HCT116 (cell line): ENCODE data around the gene SGMS1. TPM values are rescaled to one million over a fixed set of nuclear protein-coding genes. Genes with fewer than 3 reads are reported as not detected.

Source experiments
- ATAC-seq: fragments of 200-7000 bp; cut with Tn5 transposase; 2 replicates; pipeline ENCODE4 v1.9.1; 2020; ENCODE audit warnings: mild to moderate bottlenecking, moderate library complexity
- BruUV-seq: library from RNA; stranded (reverse); fragments of 400-500 nt; replicated peaks from 2 replicates; lab custom pipeline; 2021; lab: Mats Ljungman, UMichigan
- CTCF ChIA-PET: fragments of 300-600 bp; sonication (Branson Sonifier 250); formaldehyde crosslinking; loops from one replicate; lab custom pipeline; 2021; ENCODE audit warnings: antibody characterized with exemption; lab: Charles Lee
- POLR2A ChIA-PET: fragments of 300-600, 350-600 bp; sonication (Branson Sonifier 250); formaldehyde crosslinking; loops from one replicate; lab custom pipeline; 2021; ENCODE audit warnings: antibody characterized with exemption; lab: Charles Lee
- RAD21 ChIA-PET, 2 experiments: fragments of 300-600 bp; sonication (Branson Sonifier 250); formaldehyde crosslinking; loops; one replicate each; lab custom pipeline; 2023; ENCODE audit warnings: low total read pairs in 2 of 2; ENCODE audit not compliant: uncharacterized antibody in 2 of 2, unreplicated experiment in 2 of 2, low non-redundant PET in 1 of 2; lab: Charles Lee
- DNase-seq: peaks from one replicate; pipeline ENCODE4 v3.0.0-alpha.2; 2010; ENCODE audit warnings: low read depth, low spot score
- H2AFZ ChIP-seq: fragments of 200-600 bp; shearing (Covaris generic), sonication (generic); 2 replicates; pipeline ENCODE4 v1.6.1; 2017; ENCODE audit warnings: low read depth, mixed run types, mixed read lengths, antibody characterized with exemption, low read length; ENCODE audit not compliant: poor library complexity, severe bottlenecking
- H3K27ac ChIP-seq: 2 replicates; pipeline ENCODE4 v1.5.1; 2012; ENCODE audit warnings: low read depth, low read length
- H3K27me3 ChIP-seq: fragments of 200-600 bp; sonication (generic); 2 replicates; pipeline ENCODE4 v1.6.1; 2016; ENCODE audit warnings: mixed run types, low read length, mixed read lengths; ENCODE audit not compliant: insufficient read depth
- H3K36me3 ChIP-seq, 2 experiments: fragments of 200-500 bp in 1 of 2; fragments of 200-600 bp in 1 of 2; sonication (Bioruptor generic) in 1 of 2; sonication (generic) in 1 of 2; 2 replicates each; pipeline versions ENCODE4 v1.5.1 to v1.6.1; 2014 to 2016; ENCODE audit warnings: low read length in 2 of 2, inconsistent platforms in 1 of 2, mixed read lengths in 1 of 2, mixed run types in 1 of 2; ENCODE audit not compliant: insufficient read depth in 2 of 2, control insufficient read depth in 1 of 2
- H3K4me1 ChIP-seq, 2 experiments: fragments of 200-600 bp in 1 of 2; sonication (generic) in 1 of 2; 2 replicates each; pipeline versions ENCODE4 v1.5.1 to v1.6.1; 2012 to 2017; ENCODE audit warnings: low read length in 2 of 2, inconsistent platforms in 1 of 2, mild to moderate bottlenecking in 1 of 2, mixed read lengths in 1 of 2, mixed run types in 1 of 2, moderate library complexity in 1 of 2; ENCODE audit not compliant: insufficient read depth in 2 of 2, control insufficient read depth in 1 of 2
- H3K4me2 ChIP-seq: fragments of 200-600 bp; sonication (generic); 2 replicates; pipeline ENCODE4 v1.6.1; 2017; ENCODE audit warnings: mixed run types, low read length, mixed read lengths
- H3K4me3 ChIP-seq, 2 experiments: fragments of 200-600 bp in 1 of 2; sonication (generic) in 1 of 2; replicated peaks in 1 of 2; 2 replicates each; pipeline ENCODE4 v1.5.1; 2011 to 2016; ENCODE audit warnings: low read length in 2 of 2, control low read depth in 1 of 2, low read depth in 1 of 2, mild to moderate bottlenecking in 1 of 2, mixed read lengths in 1 of 2, mixed run types in 1 of 2
- H3K79me2 ChIP-seq: fragments of 200-600 bp; sonication (generic); 2 replicates; pipeline ENCODE4 v1.6.1; 2017; ENCODE audit warnings: mild to moderate bottlenecking, mixed run types, low read length, moderate library complexity, mixed read lengths; ENCODE audit not compliant: insufficient read depth
- H3K9ac ChIP-seq: fragments of 200-600 bp; sonication (generic); 2 replicates; pipeline ENCODE4 v1.6.1; 2016; ENCODE audit warnings: low read length, mixed read lengths
- H3K9me2 ChIP-seq: fragments of 200-600 bp; sonication (generic), shearing (Covaris generic); 2 replicates; pipeline ENCODE4 v1.6.1; 2017; ENCODE audit warnings: mixed run types, mild to moderate bottlenecking, moderate library complexity; ENCODE audit not compliant: insufficient read depth
- H3K9me3 ChIP-seq, 2 experiments: fragments of 200-500 bp in 1 of 2; fragments of 200-600 bp in 1 of 2; sonication (Bioruptor generic) in 1 of 2; sonication (generic) in 1 of 2; 2 replicates each; pipeline ENCODE4 v1.6.1; 2014 to 2017; ENCODE audit warnings: low read length in 2 of 2, mixed read lengths in 2 of 2, inconsistent platforms in 1 of 2, low read depth in 1 of 2, mild to moderate bottlenecking in 1 of 2, mixed run types in 1 of 2, moderate library complexity in 1 of 2; ENCODE audit not compliant: control insufficient read depth in 1 of 2, insufficient read depth in 1 of 2
- H4K20me1 ChIP-seq: fragments of 200-600 bp; sonication (generic), shearing (Covaris generic); 2 replicates; pipeline ENCODE4 v1.6.1; 2017; ENCODE audit warnings: mixed run types, mild to moderate bottlenecking, moderate library complexity; ENCODE audit not compliant: insufficient read depth
- CBX3 ChIP-seq: IDR thresholded peaks from 2 replicates; pipeline ENCODE4 v1.6.1; 2012; ENCODE audit warnings: low read depth
- CEBPB ChIP-seq: IDR thresholded peaks from 2 replicates; pipeline ENCODE4 v1.6.1; 2012; ENCODE audit warnings: low read depth
- ELF1 ChIP-seq: IDR thresholded peaks from 2 replicates; pipeline ENCODE4 v1.6.1; 2012; ENCODE audit warnings: low read depth, borderline replicate concordance
- EZH2 ChIP-seq: fragments of 200-600 bp; sonication (generic); IDR thresholded peaks from 2 replicates; pipeline ENCODE4 v1.6.1; 2017; ENCODE audit warnings: antibody characterized with exemption, mixed run types
- EZH2phosphoT487 ChIP-seq: fragments of 200-600 bp; IDR thresholded peaks from 2 replicates; pipeline ENCODE4 v1.6.1; 2018; ENCODE audit warnings: antibody characterized with exemption, borderline replicate concordance
- JUND ChIP-seq: IDR thresholded peaks from 2 replicates; pipeline ENCODE4 v1.6.1; 2012
- POLR2A ChIP-seq: IDR thresholded peaks from 2 replicates; pipeline ENCODE4 v1.7.0; 2011; ENCODE audit warnings: borderline replicate concordance; ENCODE audit not compliant: insufficient read depth, insufficient read length; ENCODE audit errors: extremely low read depth
- POLR2AphosphoS5 ChIP-seq: IDR thresholded peaks from 2 replicates; pipeline ENCODE4 v1.6.1; 2011; ENCODE audit warnings: mild to moderate bottlenecking, low read depth, low read length, moderate library complexity
- SIN3A ChIP-seq: IDR thresholded peaks from 2 replicates; pipeline ENCODE4 v1.6.1; 2012; ENCODE audit warnings: low read depth
- SP1 ChIP-seq: IDR thresholded peaks from 2 replicates; pipeline ENCODE4 v1.6.1; 2012; ENCODE audit warnings: low read depth
- SRF ChIP-seq: IDR thresholded peaks from 2 replicates; pipeline ENCODE4 v1.6.1; 2012; ENCODE audit warnings: low read depth
- YY1 ChIP-seq: IDR thresholded peaks from 2 replicates; pipeline ENCODE4 v1.6.1; 2011; ENCODE audit warnings: low read length, low read depth, moderate library complexity, mild to moderate bottlenecking; ENCODE audit not compliant: insufficient replicate concordance; ENCODE audit errors: extremely low read depth
- intact Hi-C: fragments of 100-400 bp; cut with micrococcal nuclease; formaldehyde crosslinking; loops from 2 replicates; pipeline ENCODE4 v1.10.0; 2022
- total RNA-seq: library from RNA; stranded (reverse); gene quantifications from one replicate; pipeline ENCODE4 v1.2.1, GENCODE V29; 2021; ENCODE audit not compliant: unreplicated experiment
- TF ChIP-seq, protein P1 (sequence below): IDR thresholded peaks from 2 replicates; pipeline ENCODE4 v1.6.1; 2012
- TF ChIP-seq, protein P2 (sequence below), 3 experiments: fragments of 200-600 bp in 1 of 3; sonication (generic) in 1 of 3; IDR thresholded peaks in 2 of 3; conservative IDR thresholded peaks in 1 of 3; 2 replicates each; pipeline ENCODE4 v1.5.1; 2012 to 2017; ENCODE audit warnings: low read depth in 2 of 3, low read length in 2 of 3, antibody characterized with exemption in 1 of 3, borderline replicate concordance in 1 of 3, control low read depth in 1 of 3, mild to moderate bottlenecking in 1 of 3, mixed read lengths in 1 of 3, mixed run types in 1 of 3, moderate library complexity in 1 of 3; ENCODE audit not compliant: insufficient read depth in 1 of 3
- TF ChIP-seq, protein P3 (sequence below): IDR thresholded peaks from 2 replicates; pipeline ENCODE4 v1.6.1; 2011; ENCODE audit warnings: mild to moderate bottlenecking, low read length, moderate library complexity; ENCODE audit not compliant: insufficient replicate concordance; ENCODE audit errors: extremely low read depth
- TF ChIP-seq, protein P4 (sequence below): IDR thresholded peaks from 2 replicates; pipeline ENCODE4 v1.6.1; 2012

The SGMS1 gene
- total RNA-seq, 1 experiment from 2014 or later, result 29.1 TPM

DNA sequence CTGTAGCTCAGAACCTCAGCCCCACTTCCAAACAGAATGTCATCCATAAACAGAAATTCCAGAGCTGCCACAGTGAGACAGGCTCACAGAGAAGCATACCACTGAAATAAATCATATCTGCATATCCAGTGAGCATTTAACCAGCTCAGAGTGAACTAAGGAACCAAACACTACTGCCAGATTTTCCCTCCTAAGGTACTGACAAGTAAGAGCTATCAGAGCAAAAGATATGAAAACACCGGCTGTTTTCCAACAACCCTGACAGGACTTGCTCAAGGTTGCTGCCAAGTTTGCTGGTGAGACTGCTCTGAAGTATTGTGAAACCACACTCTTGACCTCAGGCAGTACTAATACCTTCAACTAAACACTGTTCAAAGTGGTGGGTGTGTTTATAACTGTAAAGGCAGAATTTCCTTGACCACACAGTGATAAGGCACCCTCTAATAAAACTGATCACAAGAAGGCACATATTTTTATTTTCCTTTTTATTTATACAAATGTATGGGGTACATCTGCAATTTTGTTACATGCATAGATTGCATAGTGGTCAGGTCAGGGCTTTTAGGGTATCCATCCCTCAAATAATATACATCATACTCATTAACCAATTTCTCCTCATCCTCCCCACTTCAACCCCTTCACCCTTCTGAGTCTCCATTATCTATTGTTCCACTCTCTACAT is 18.3 kb downstream of the SGMS1 start:
- ChIA-PET CTCF (no interaction called here), RAD21 (no interaction called here), POLR2A (no interaction called here)
- H3K4me1 ChIP-seq, result peaks cover 11 to 14% of the 10 kb centered on the region in 2 experiments
- no peaks in the 10 kb centered on the region for H4K20me1 ChIP-seq
- H3K9ac ChIP-seq, result no peak overlapping the region
- BruUV-seq, result no TSS peak
- H3K9me2 ChIP-seq, result no peaks in the 10 kb centered on the region
- no peaks in the 10 kb centered on the region for H3K36me3 ChIP-seq
- no peaks in the 10 kb centered on the region for H3K27me3 ChIP-seq
- H3K4me2 ChIP-seq, result peak overlapping the region; percentile 22; the same call in 1 of the 2 replicates
- no peak overlapping the region for H2AFZ ChIP-seq
- ATAC-seq (peak; percentile 61), DNase-seq (no peak)
- no peaks in the 10 kb centered on the region for H3K9me3 ChIP-seq
- no peak overlapping the region for H3K4me3 ChIP-seq
- peak; percentile 80 for TF ChIP-seq CEBPB
- TF ChIP-seq YY1, result no peak
- H3K79me2 ChIP-seq, result peaks cover 24% of the 10 kb centered on the region; the same call in 1 of the 2 replicates
- intact Hi-C loops, result no loop called here
- no peak overlapping the region for H3K27ac ChIP-seq

DNA sequence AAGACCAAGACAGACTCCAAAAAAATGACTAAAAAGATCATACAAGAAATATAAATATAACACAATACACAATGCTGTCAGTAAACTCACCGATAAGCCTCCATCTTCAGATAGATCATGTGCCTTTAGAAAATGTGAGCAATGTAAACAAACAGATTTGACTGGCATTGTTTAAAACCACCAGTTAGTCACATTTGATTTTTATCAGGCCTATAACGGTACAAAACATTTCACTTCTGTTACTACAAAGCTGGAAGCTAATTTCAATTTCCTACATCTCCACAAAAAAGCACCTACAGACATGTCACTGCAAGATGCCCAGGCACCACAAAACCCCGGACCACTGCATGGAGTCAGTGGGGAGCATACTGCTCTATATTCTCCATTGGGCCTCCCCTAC is 18.9 kb downstream of the SGMS1 start:
- ChIA-PET POLR2A (no interaction called here), RAD21 (no interaction called here), CTCF (no interaction called here)
- ATAC-seq (no peak), DNase-seq (no peak)
- H3K79me2 ChIP-seq, result peaks cover 20% of the 10 kb centered on the region; the same call in 1 of the 2 replicates
- H3K9me2 ChIP-seq, result no peaks in the 10 kb centered on the region
- H4K20me1 ChIP-seq, result no peaks in the 10 kb centered on the region
- H3K27ac ChIP-seq, result no peak overlapping the region
- intact Hi-C loops, result no loop called here
- no peak overlapping the region for H3K9ac ChIP-seq
- BruUV-seq, result no TSS peak
- peak overlapping the region; percentile 22; the same call in 1 of the 2 replicates for H3K4me2 ChIP-seq
- no peaks in the 10 kb centered on the region for H3K9me3 ChIP-seq
- H3K4me1 ChIP-seq, result peaks cover 11 to 19% of the 10 kb centered on the region in 2 experiments
- no peak overlapping the region for H3K4me3 ChIP-seq
- TF ChIP-seq SP1, result no peak
- TF ChIP-seq CBX3, result no peak
- TF ChIP-seq, protein P1, sequence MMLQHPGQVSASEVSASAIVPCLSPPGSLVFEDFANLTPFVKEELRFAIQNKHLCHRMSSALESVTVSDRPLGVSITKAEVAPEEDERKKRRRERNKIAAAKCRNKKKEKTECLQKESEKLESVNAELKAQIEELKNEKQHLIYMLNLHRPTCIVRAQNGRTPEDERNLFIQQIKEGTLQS, result no peak
- no peak for TF ChIP-seq SRF
- no peak for TF ChIP-seq POLR2A
- TF ChIP-seq, protein P2, sequence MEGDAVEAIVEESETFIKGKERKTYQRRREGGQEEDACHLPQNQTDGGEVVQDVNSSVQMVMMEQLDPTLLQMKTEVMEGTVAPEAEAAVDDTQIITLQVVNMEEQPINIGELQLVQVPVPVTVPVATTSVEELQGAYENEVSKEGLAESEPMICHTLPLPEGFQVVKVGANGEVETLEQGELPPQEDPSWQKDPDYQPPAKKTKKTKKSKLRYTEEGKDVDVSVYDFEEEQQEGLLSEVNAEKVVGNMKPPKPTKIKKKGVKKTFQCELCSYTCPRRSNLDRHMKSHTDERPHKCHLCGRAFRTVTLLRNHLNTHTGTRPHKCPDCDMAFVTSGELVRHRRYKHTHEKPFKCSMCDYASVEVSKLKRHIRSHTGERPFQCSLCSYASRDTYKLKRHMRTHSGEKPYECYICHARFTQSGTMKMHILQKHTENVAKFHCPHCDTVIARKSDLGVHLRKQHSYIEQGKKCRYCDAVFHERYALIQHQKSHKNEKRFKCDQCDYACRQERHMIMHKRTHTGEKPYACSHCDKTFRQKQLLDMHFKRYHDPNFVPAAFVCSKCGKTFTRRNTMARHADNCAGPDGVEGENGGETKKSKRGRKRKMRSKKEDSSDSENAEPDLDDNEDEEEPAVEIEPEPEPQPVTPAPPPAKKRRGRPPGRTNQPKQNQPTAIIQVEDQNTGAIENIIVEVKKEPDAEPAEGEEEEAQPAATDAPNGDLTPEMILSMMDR (IDR thresholded peaks at IDR 0.05 in 2 of 3, conservative IDR thresholded peaks at IDR 0.05 in 1 of 3; ENCODE audit: borderline replicate concordance in 1 of 3, insufficient read depth in 1 of 3, low read depth in 2 of 3, low read length in 2 of 3), result no peak
- TF ChIP-seq JUND, result no peak
- TF ChIP-seq SIN3A, result no peak
- no peak for TF ChIP-seq CEBPB
- no peak for TF ChIP-seq EZH2
- no peak for TF ChIP-seq EZH2phosphoT487
- no peak for TF ChIP-seq ELF1
- TF ChIP-seq, protein P3, sequence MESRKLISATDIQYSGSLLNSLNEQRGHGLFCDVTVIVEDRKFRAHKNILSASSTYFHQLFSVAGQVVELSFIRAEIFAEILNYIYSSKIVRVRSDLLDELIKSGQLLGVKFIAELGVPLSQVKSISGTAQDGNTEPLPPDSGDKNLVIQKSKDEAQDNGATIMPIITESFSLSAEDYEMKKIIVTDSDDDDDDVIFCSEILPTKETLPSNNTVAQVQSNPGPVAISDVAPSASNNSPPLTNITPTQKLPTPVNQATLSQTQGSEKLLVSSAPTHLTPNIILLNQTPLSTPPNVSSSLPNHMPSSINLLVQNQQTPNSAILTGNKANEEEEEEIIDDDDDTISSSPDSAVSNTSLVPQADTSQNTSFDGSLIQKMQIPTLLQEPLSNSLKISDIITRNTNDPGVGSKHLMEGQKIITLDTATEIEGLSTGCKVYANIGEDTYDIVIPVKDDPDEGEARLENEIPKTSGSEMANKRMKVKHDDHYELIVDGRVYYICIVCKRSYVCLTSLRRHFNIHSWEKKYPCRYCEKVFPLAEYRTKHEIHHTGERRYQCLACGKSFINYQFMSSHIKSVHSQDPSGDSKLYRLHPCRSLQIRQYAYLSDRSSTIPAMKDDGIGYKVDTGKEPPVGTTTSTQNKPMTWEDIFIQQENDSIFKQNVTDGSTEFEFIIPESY, result no peak
- no peak for TF ChIP-seq POLR2AphosphoS5
- TF ChIP-seq, protein P4, sequence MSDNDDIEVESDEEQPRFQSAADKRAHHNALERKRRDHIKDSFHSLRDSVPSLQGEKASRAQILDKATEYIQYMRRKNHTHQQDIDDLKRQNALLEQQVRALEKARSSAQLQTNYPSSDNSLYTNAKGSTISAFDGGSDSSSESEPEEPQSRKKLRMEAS, result no peak
- H3K27me3 ChIP-seq, result no peaks in the 10 kb centered on the region
- H2AFZ ChIP-seq, result no peak overlapping the region
- no peaks in the 10 kb centered on the region for H3K36me3 ChIP-seq
